Occipital lobe (tissue), 2 donors: Measurements from ENCODE around the gene CCDC184. TPM values are rescaled to one million over a fixed set of nuclear protein-coding genes. Genes with fewer than 3 reads are reported as not detected.
"Not testable (repeated sequence)": the region's sequence is repeated elsewhere in the genome, so short reads cannot be mapped to it uniquely, and the experiment has no call there.

Experiments
- DNase-seq: peaks from one replicate; lab custom pipeline; 2025; lab: John Stamatoyannopoulos, UW
- total RNA-seq: library from RNA; depleted of rRNA; stranded (reverse); fragments of >200 nt; gene quantifications from one replicate; pipeline ENCODE4 v1.2.3, GENCODE V29; 2014

Gene CCDC184
- total RNA-seq, 1 donor from 2014 or later: 17.0 TPM

DNA sequence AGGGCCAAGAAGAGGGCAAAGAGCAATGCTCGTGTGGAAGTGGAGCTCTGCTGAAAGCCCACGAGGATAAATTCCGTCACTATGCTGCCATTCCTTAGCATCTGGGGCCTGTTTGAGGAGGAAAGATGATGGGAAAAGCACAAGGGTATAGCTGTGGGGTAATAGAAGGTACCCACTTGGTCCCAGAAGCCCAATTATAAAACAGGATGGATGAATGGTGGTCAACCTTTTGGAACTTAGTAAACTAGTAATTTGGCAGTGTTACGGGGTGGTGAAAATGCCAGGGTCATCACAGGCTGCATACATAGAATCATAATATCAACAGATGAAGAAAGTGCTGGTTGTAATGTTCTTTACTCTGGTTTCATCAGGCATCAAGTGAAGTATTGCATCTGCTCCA, 19.7 kb downstream of the CCDC184 start, which contains the start of gene OR10AD1:
OR10AD1 (minus strand) TSS at position 101 of the 400 bp plus-strand sequence; CDS start at position 101, 0 bp downstream.
- DNase-seq: no peak

DNA sequence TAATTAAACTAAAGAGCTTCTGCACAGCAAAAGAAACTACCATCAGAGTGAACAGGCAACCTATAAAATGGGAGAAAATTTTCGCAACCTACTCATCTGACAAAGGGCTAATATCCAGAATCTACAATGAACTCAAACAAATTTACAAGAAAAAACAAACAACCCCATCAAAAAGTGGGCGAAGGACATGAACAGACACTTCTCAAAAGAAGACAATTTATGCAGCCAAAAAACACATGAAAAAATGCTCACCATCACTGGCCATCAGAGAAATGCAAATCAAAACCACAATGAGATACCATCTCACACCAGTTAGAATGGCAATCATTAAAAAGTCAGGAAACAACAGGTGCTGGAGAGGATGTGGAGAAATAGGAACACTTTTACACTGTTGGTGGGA, 26.1 kb downstream of the CCDC184 start:
- DNase-seq: not testable (repeated sequence)

DNA sequence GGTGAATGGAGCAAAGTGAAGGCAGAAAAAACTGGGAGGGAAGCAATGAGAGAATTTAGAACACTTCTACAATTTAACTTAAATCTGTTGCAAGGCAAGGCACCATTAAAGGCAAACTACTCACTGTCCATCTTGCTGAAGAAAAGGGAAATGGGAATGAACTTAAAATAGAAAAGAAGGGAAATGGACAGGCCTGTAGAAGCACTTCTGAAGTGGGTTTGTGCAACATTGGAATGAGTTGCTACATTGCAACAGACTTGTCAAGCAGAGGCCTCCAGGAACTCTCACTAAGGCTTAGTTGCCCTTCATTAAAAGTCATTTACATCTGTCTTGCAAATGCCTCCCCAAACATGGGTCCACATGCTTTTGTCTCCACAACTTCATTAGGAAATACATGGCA, 33.3 kb downstream of the CCDC184 start:
- no peak for DNase-seq

DNA sequence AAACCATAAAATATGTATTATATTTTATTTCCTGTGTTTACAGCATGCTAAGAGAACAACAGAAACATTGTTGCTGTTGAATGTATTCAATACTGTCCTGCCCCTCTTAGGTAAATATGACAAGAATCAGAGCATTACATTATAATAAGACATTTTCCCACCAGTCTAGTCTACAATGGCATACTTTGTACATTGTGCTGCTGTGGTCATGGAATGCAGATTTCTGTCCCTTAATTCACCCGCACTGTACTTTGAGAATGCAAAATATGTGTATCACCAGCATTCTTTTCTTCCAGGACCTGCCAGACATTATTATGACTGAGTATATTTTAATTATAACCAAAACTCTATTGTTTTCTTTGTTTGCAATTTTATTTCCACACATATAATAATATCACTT, 36.2 kb downstream of the CCDC184 start:
- DNase-seq: no peak

DNA sequence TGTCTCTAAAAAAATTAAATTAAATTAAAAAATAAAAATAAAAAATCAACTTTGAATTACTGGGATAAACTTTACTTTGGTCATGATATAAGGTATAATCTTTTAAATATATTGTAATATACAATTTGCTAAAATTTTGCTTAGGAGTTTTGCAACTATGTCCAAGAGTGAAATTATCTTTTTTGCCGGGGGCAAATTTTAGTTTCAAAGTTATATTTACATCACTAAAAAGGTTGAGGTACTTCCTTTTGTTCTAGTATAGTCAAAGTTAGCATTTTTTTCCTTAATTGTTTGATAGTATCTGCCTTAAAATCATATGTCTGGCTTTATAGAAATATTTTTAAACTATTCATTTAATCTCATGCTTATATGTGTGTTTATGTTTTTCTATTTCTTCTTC, 37.3 kb downstream of the CCDC184 start:
- no peak for DNase-seq

DNA sequence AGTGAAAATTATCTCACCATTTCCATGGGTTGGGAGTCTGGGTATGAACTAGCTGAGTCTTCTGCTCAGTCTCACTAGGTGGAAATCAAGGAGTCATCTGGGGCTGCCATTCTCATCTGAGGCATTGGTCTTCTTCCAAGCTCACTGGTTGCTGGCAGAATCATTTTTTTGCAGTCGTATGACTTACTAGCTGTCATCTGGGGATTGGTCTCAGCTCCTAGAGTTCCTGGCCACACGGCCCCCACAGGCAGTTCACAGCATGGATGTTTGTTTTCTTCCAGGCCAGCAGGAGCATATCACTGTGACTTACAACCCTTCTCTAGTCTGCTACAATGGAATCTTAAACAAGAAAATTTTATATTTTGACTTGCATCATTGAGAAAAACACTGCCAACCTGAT, 38.2 kb downstream of the CCDC184 start:
- no peak for DNase-seq

DNA sequence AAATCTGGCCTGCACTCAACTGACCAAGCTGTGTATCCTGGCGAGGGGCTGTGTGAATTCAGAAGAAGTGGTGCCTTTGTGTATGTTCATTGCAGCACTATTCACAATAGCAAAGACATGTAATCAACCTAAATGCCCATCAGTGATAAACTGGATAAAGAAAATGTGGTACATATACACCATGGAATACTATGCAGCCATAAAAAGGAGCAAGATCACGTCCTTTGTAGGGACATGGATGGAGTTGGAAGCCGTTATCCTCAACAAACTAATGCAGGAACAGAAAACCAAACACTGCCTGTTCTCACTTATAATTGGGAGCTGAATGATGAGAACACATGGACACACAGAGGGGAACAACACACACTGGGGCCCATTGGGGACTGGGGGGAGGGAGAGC, 41.1 kb downstream of the CCDC184 start:
- DNase-seq: not testable (repeated sequence)

DNA sequence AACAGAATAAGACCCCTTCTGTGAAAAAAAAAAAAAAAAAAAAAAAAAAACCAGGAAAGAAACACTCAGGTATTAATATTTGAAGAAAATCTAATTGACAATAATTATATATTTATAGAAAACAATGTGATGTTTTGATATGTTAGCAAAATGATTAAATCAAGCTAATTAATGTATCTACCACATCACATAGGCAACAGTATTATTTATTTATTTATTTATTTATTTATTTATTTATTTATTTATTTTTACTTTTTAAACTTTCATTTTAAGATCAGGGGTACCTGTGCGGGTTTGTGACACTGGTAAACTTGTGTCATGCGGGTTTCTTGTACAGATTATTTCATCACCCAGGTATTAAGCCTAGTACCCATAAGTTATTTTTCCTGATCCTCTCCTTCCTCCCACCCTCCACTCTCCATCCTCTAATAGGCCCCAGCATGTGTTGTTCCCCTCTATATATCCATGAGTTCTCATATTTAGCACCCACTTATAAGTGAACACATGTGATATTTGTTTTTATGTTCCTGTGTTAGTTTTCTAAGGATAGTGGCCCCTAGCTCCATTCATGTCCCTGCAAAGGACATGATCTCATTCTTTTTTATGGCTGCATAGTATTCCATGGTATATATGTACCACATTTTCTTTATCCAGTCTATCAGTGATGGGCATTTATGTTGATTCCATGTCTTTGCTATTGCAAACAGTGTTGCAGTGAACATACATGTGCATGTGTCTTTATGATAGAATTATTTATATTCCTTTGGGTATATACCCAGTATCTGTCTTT, 47.9 kb downstream of the CCDC184 start:
- not testable (repeated sequence) for DNase-seq

Other genes with a start within 250 kb of the CCDC184 start
- 73.6 TPM for gene TMEM106C, start 220.0 kb upstream of the CCDC184 start, total RNA-seq
- gene COL2A1, start 179.2 kb upstream of the CCDC184 start, total RNA-seq: 0.78 TPM
- 33.5 TPM for gene SENP1, start 77.6 kb upstream of the CCDC184 start, total RNA-seq
- 112 TPM for gene PFKM, start 64.3 kb upstream of the CCDC184 start, total RNA-seq
- 38.8 TPM for gene ASB8, start 26.1 kb upstream of the CCDC184 start, total RNA-seq
- gene OR10AD1, start 19.6 kb downstream of the CCDC184 start, total RNA-seq: not detected
- gene ZNF641, start 167.3 kb downstream of the CCDC184 start, total RNA-seq: 50.5 TPM